Stimulated activated CD8-positive, alpha-beta memory T cell treated with anti-CD3 and anti-CD28 coated beads, Interleukin-7, amount 100 ng/mL, for 24 hours (primary cell): Measurements from ENCODE around the gene IVD.

Source experiments
- DNase-seq: peaks from one replicate; pipeline ENCODE4 v3.0.0-alpha.2; 2020; ENCODE audit warnings: low read depth

The IVD gene

GRCh38 chr15:40460404-40460803 lies 54.8 kb downstream of the IVD start:
- DNase-seq, result no peak

- no peak for DNase-seq
Measured at GRCh38 chr15:40461958-40462357, 56.4 kb downstream of the IVD start.

GRCh38 chr15:40463279-40463678 lies 57.7 kb downstream of the IVD start:
- DNase-seq, result no peak

GRCh38 chr15:40463886-40464545 lies 58.4 kb downstream of the IVD start:
- DNase-seq, result no peak

GRCh38 chr15:40464595-40465185 lies 59.1 kb downstream of the IVD start:
- DNase-seq, result no peak

GRCh38 chr15:40465939-40466338 lies 60.3 kb downstream of the IVD start:
- DNase-seq, result no peak

GRCh38 chr15:40466426-40467260 lies 61.0 kb downstream of the IVD start:
- no peak for DNase-seq

GRCh38 chr15:40467261-40467615 lies 61.6 kb downstream of the IVD start:
- no peak for DNase-seq

GRCh38 chr15:40468898-40469331 lies 63.3 kb downstream of the IVD start:
- DNase-seq, result no peak

GRCh38 chr15:40469776-40470390 lies 64.3 kb downstream of the IVD start:
- DNase-seq, result no peak

GRCh38 chr15:40470423-40471104 lies 65.0 kb downstream of the IVD start, which contains the start of gene CHST14:
TSS of gene CHST14 (plus strand) at chr15:40470984. CDS start at chr15:40471214, 230 bp downstream.
- DNase-seq, result no peak
